ENCODE results near the gene PPP2R5A.

Gene PPP2R5A

DNA sequence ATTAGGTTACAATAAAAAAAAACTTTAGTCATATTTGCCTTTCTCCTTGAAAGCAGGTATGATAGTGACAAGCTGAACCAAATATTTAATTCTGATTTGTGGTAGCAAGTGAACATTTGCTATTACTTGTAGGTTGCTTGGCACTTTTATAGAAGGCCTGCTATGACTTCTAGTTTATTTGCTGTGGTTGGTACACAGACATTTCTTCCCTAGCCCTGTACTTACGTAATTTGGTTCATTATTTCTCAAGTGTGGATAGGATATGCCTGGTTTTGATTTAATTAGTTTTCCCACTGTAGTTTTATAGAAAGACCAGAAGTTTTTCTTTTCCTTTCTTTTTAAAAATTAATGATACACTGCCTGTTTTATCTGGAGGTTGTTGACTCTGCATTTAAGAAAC is 55.9 kb downstream of the PPP2R5A start:
- H3K4me3 ChIP-seq (replicated peaks; ENCODE audit: insufficient read depth, low read length): no peak overlapping the region
- TF ChIP-seq, protein P1, sequence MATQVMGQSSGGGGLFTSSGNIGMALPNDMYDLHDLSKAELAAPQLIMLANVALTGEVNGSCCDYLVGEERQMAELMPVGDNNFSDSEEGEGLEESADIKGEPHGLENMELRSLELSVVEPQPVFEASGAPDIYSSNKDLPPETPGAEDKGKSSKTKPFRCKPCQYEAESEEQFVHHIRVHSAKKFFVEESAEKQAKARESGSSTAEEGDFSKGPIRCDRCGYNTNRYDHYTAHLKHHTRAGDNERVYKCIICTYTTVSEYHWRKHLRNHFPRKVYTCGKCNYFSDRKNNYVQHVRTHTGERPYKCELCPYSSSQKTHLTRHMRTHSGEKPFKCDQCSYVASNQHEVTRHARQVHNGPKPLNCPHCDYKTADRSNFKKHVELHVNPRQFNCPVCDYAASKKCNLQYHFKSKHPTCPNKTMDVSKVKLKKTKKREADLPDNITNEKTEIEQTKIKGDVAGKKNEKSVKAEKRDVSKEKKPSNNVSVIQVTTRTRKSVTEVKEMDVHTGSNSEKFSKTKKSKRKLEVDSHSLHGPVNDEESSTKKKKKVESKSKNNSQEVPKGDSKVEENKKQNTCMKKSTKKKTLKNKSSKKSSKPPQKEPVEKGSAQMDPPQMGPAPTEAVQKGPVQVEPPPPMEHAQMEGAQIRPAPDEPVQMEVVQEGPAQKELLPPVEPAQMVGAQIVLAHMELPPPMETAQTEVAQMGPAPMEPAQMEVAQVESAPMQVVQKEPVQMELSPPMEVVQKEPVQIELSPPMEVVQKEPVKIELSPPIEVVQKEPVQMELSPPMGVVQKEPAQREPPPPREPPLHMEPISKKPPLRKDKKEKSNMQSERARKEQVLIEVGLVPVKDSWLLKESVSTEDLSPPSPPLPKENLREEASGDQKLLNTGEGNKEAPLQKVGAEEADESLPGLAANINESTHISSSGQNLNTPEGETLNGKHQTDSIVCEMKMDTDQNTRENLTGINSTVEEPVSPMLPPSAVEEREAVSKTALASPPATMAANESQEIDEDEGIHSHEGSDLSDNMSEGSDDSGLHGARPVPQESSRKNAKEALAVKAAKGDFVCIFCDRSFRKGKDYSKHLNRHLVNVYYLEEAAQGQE (IDR thresholded peaks at IDR 0.05; ENCODE audit: insufficient replicate concordance, low read depth): no peak
- TF ChIP-seq, protein P2, sequence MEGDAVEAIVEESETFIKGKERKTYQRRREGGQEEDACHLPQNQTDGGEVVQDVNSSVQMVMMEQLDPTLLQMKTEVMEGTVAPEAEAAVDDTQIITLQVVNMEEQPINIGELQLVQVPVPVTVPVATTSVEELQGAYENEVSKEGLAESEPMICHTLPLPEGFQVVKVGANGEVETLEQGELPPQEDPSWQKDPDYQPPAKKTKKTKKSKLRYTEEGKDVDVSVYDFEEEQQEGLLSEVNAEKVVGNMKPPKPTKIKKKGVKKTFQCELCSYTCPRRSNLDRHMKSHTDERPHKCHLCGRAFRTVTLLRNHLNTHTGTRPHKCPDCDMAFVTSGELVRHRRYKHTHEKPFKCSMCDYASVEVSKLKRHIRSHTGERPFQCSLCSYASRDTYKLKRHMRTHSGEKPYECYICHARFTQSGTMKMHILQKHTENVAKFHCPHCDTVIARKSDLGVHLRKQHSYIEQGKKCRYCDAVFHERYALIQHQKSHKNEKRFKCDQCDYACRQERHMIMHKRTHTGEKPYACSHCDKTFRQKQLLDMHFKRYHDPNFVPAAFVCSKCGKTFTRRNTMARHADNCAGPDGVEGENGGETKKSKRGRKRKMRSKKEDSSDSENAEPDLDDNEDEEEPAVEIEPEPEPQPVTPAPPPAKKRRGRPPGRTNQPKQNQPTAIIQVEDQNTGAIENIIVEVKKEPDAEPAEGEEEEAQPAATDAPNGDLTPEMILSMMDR (IDR thresholded peaks at IDR 0.05; ENCODE audit: insufficient read depth, low read length): no peak
- TF ChIP-seq GABPA (IDR thresholded peaks at IDR 0.05; ENCODE audit: low read depth) (no peak), SPI1 (IDR thresholded peaks at IDR 0.05; ENCODE audit: borderline replicate concordance, low read depth) (no peak), POLR2AphosphoS5 (IDR thresholded peaks at IDR 0.05; ENCODE audit: low read depth) (no peak)
- no peak overlapping the region for H3K27ac ChIP-seq (replicated peaks)
- no peak for DNase-seq (ENCODE audit: low read depth in 1 of 2, low spot score in 1 of 2)
- no peaks in the 10 kb centered on the region for H3K27me3 ChIP-seq (ENCODE audit: insufficient read depth, poor library complexity, severe bottlenecking)

- TF ChIP-seq, protein P2 (IDR thresholded peaks at IDR 0.05; ENCODE audit: insufficient read depth, low read length): no peak
- TF ChIP-seq SPI1 (IDR thresholded peaks at IDR 0.05; ENCODE audit: borderline replicate concordance, low read depth) (no peak), GABPA (IDR thresholded peaks at IDR 0.05; ENCODE audit: low read depth) (no peak), POLR2AphosphoS5 (IDR thresholded peaks at IDR 0.05; ENCODE audit: low read depth) (no peak)
- TF ChIP-seq, protein P1 (IDR thresholded peaks at IDR 0.05; ENCODE audit: insufficient replicate concordance, low read depth): no peak
- no peak overlapping the region for H3K4me3 ChIP-seq (replicated peaks; ENCODE audit: insufficient read depth, low read length)
- DNase-seq (ENCODE audit: low read depth in 1 of 2, low spot score in 1 of 2): no peak
- H3K27me3 ChIP-seq (ENCODE audit: insufficient read depth, poor library complexity, severe bottlenecking): no peaks in the 10 kb centered on the region
- no peak overlapping the region for H3K27ac ChIP-seq (replicated peaks)
These were observed 59.7 kb downstream of the PPP2R5A start for GRCh38 chr1:212344905-212345304.

- DNase-seq (ENCODE audit: low read depth in 1 of 2, low spot score in 1 of 2): no peak
- Histone ChIP-seq H3K4me3 (replicated peaks; ENCODE audit: insufficient read depth, low read length) (no peak overlapping the region), H3K27me3 (ENCODE audit: insufficient read depth, poor library complexity, severe bottlenecking) (no peaks in the 10 kb centered on the region), H3K27ac (replicated peaks) (no peak overlapping the region)
- no peak for TF ChIP-seq SPI1 (IDR thresholded peaks at IDR 0.05; ENCODE audit: borderline replicate concordance, low read depth)
- TF ChIP-seq, protein P2 (IDR thresholded peaks at IDR 0.05; ENCODE audit: insufficient read depth, low read length): no peak
These were observed 61.4 kb downstream of the PPP2R5A start for GRCh38 chr1:212346601-212347000.

Measured in HL-60 (cell line).